ENCODE results near the gene BRPF3.

BRPF3 gene

GRCh38 chr6:36223706-36224105, 27.2 kb downstream of the BRPF3 start:
- H3K4me3 ChIP-seq (ENCODE audit: control insufficient read depth, low read depth, low read length): no peak overlapping the region
- TF ChIP-seq CTCF (IDR thresholded peaks at IDR 0.05; ENCODE audit: control insufficient read depth, insufficient read depth, low read depth, low read length, missing control alignments): no peak
- DNase-seq (ENCODE audit: low read depth): no peak

- no peak for DNase-seq (ENCODE audit: low read depth)
- TF ChIP-seq CTCF (IDR thresholded peaks at IDR 0.05; ENCODE audit: control insufficient read depth, insufficient read depth, low read depth, low read length, missing control alignments): no peak
- H3K4me3 ChIP-seq (ENCODE audit: control insufficient read depth, low read depth, low read length): no peak overlapping the region
These were observed 28.4 kb downstream of the BRPF3 start for GRCh38 chr6:36224918-36225461.

DNA sequence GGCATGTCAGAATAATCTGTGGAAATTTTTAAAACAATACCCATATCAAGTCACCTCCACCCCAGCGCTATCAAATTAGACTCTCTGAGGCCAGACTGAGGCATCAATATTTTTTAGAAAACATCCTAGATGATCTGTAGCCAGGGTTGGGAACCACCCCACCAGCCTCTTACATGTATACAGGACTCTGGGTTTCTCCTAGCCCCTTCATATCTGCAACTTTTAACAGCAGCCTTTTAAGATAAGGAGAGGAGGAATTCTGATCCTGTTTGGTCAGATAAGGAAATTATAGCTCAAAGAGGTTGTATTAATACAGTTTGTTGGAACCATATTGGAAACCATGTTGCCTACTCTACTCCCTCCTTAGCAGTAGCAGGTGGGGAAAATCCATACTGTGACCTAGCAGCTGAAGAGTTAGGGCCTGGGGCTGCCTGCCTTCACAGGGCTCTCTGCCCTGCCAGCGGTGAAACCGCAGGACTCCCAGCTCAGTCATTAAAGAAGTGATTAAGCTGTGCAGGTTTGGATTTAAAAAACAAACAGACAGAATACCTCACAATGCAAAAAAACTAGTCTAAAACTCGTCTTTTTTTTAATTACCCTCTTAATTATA, 30.0 kb downstream of the BRPF3 start:
- DNase-seq (ENCODE audit: low read depth): no peak
- H3K4me3 ChIP-seq (ENCODE audit: control insufficient read depth, low read depth, low read length): no peak overlapping the region
- no peak for TF ChIP-seq CTCF (IDR thresholded peaks at IDR 0.05; ENCODE audit: control insufficient read depth, insufficient read depth, low read depth, low read length, missing control alignments)

DNA sequence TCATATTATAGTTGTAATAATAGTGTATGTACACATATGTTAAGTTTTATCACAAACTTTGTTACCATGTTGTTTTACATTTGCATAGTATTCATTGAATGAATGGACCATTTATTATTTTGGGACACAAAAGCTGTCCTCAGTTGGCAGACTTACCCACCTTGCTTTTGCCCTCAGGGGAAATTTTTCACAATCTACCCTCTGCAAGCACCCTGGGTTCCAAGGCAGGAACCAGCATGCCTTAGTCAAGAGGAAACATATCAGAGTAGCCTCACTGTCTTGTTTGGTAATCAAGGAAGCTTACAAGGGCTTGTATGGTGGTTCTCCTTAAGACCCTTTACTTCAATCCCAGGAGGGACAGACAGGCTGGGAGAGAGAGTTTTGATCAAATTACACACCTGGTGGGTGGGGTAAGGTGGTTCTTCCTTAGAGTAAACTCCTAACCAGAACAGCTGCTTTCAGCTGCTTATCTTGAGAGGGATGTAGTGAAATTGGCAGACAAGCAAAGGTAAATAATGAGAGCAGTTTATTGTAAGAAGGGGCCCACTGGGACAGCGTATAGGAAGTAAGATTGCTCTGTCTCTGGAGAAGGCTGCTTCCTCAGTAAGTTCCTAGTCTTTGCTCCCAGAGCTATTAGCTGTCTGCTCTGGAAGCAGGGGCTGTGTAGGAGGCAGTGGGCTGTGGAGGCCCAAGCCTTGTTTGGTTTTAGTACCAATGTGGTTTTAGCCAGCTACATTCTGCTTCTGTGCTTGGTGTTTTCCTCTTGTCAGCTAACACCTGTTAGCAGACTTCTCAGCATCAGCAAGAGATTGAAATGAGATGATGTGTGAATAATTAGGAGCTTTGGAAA, 31.1 kb downstream of the BRPF3 start:
- no peak for TF ChIP-seq CTCF (IDR thresholded peaks at IDR 0.05; ENCODE audit: control insufficient read depth, insufficient read depth, low read depth, low read length, missing control alignments)
- no peak overlapping the region for H3K4me3 ChIP-seq (ENCODE audit: control insufficient read depth, low read depth, low read length)
- no peak for DNase-seq (ENCODE audit: low read depth)

DNA sequence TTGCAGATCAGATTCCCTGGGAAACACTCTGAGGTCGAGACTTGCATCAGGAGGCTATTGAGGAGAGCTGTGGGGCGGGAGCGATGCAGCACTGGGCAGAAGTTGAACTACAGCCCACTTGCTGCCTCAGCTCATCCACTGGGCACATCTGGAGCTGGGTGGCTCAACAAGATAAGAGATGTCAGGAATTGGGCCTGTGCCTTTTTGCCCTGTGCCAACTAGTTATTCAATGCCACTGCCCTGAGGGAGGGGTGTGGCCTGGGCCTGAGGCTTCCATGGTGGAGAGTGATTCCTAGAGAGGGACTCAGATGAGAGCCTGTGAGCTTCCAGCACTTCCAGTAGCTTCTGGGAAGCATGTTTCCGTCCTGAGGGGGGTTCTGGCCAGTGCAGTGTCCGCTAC, 32.7 kb downstream of the BRPF3 start:
- TF ChIP-seq CTCF (IDR thresholded peaks at IDR 0.05; ENCODE audit: control insufficient read depth, insufficient read depth, low read depth, low read length, missing control alignments): no peak
- no peak overlapping the region for H3K4me3 ChIP-seq (ENCODE audit: control insufficient read depth, low read depth, low read length)
- no peak for DNase-seq (ENCODE audit: low read depth)

GRCh38 chr6:36230371-36230770, 33.8 kb downstream of the BRPF3 start:
- no peak for DNase-seq (ENCODE audit: low read depth)
- no peak overlapping the region for H3K4me3 ChIP-seq (ENCODE audit: control insufficient read depth, low read depth, low read length)
- no peak for TF ChIP-seq CTCF (IDR thresholded peaks at IDR 0.05; ENCODE audit: control insufficient read depth, insufficient read depth, low read depth, low read length, missing control alignments)
